ENCODE measurements around the gene SH2D3C. TPM values are rescaled to one million over a fixed set of nuclear protein-coding genes. Genes with fewer than 3 reads are reported as not detected.

SH2D3C gene
- polyA plus RNA-seq, 1 donor from 2014 or later = 14.5 TPM

DNA sequence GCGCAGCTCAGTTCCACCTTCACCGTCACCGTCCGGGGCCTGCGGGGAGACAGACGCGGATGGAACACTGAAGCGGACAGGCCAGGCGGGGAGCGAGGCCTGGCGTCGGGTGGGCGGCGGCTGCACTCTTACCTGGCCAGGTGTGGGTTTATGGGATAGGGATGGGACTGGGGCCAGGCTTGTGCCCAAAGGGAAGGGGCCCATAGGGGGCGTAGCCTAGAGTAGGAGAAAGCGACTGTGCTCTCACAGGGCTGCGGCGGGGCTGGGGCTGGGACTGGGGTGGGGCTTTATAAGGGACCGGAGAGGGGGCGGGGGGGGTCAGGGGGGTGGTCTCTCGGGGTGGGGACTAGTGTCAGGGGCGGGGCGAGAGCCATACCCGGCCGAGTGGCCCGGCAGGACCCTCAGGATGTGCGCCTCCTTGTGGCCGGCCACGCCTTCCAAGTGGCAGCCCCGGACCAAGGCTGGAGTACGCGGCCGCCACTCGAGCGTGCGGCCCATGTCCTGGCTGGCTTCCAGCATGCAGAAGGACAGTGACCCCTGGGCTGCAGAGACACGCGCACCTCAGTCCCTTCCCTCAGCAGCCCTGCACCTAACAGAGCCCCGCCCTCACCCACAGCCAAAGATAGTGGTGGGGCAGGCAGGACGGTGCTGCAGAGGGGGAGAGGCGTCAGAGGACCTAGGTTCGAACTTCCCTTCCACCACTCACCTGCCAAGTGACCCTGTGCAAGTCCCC, 47.0 kb upstream of the SH2D3C start:
- Histone ChIP-seq H3K9ac (ENCODE audit: low read length) (no peak overlapping the region), H3K36me3 (ENCODE audit: insufficient read depth, low read length) (no peaks in the 10 kb centered on the region), H3K9me2 (ENCODE audit: insufficient read depth, low read length) (no peaks in the 10 kb centered on the region), H3K79me2 (replicated peaks; ENCODE audit: insufficient read depth, low read length) (no peaks in the 10 kb centered on the region), H3K4me2 (ENCODE audit: low read length) (no peak overlapping the region), H3K27me3 (ENCODE audit: insufficient read depth, low read depth, low read length) (peaks cover 14% of the 10 kb centered on the region), H2AFZ (ENCODE audit: low read depth, low read length) (no peak overlapping the region), H3K4me3 (ENCODE audit: low read length) (no peak overlapping the region), H3K27ac (ENCODE audit: low read length) (no peak overlapping the region), H3F3A (ENCODE audit: insufficient read depth, low read length, poor library complexity, severe bottlenecking) (no peaks in the 10 kb centered on the region), H4K20me1 (ENCODE audit: insufficient read depth) (no peaks in the 10 kb centered on the region), H3K9me3 (ENCODE audit: low read length) (no peaks in the 10 kb centered on the region)
- TF ChIP-seq TAF1 (IDR thresholded peaks at IDR 0.05; ENCODE audit: low read depth) = no peak
- no peak for TF ChIP-seq SMC3 (conservative IDR thresholded peaks at IDR 0.05; ENCODE audit: poor library complexity)
- TF ChIP-seq REST (IDR thresholded peaks at IDR 0.05; ENCODE audit: borderline replicate concordance) = no peak
- no peak for TF ChIP-seq RAD21 (conservative IDR thresholded peaks at IDR 0.05)
- TF ChIP-seq MXI1 (conservative IDR thresholded peaks at IDR 0.05; ENCODE audit: poor library complexity, severe bottlenecking) = no peak
- TF ChIP-seq POLR2AphosphoS5 (IDR thresholded peaks at IDR 0.05) = no peak
- TF ChIP-seq EZH2 (IDR thresholded peaks at IDR 0.05; ENCODE audit: borderline replicate concordance, insufficient read depth, low read length, poor library complexity, severe bottlenecking) = no peak
- TF ChIP-seq, protein P1, sequence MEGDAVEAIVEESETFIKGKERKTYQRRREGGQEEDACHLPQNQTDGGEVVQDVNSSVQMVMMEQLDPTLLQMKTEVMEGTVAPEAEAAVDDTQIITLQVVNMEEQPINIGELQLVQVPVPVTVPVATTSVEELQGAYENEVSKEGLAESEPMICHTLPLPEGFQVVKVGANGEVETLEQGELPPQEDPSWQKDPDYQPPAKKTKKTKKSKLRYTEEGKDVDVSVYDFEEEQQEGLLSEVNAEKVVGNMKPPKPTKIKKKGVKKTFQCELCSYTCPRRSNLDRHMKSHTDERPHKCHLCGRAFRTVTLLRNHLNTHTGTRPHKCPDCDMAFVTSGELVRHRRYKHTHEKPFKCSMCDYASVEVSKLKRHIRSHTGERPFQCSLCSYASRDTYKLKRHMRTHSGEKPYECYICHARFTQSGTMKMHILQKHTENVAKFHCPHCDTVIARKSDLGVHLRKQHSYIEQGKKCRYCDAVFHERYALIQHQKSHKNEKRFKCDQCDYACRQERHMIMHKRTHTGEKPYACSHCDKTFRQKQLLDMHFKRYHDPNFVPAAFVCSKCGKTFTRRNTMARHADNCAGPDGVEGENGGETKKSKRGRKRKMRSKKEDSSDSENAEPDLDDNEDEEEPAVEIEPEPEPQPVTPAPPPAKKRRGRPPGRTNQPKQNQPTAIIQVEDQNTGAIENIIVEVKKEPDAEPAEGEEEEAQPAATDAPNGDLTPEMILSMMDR (IDR thresholded peaks at IDR 0.05; ENCODE audit: poor library complexity, severe bottlenecking) = no peak
- TF ChIP-seq EP300 (conservative IDR thresholded peaks at IDR 0.05; ENCODE audit: poor library complexity, severe bottlenecking) = no peak

DNA sequence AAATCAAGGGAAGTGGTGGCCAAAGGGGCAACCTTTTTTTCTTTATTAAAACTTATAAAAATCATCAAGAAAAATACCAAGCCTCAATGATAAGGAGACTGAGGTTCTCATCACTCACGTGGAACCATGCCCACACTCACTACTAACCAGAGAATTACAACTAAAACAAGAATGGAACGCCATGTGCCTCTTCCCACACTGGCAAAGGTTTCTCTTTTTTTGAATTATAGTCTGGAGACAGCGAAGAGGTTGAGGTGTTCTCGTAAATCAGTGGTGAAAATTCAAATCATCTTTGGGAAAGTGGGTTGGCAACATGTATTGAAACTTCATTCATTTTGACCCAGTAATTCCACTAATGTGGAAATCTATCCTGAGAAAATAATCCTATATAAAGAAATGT, 43.6 kb upstream of the SH2D3C start:
- Histone ChIP-seq H4K20me1 (ENCODE audit: insufficient read depth) (no peaks in the 10 kb centered on the region), H3K27ac (ENCODE audit: low read length) (no peak overlapping the region), H3K4me3 (ENCODE audit: low read length) (no peak overlapping the region), H3K9me2 (ENCODE audit: insufficient read depth, low read length) (no peaks in the 10 kb centered on the region), H3K36me3 (ENCODE audit: insufficient read depth, low read length) (no peaks in the 10 kb centered on the region), H3K79me2 (replicated peaks; ENCODE audit: insufficient read depth, low read length) (no peaks in the 10 kb centered on the region), H2AFZ (ENCODE audit: low read depth, low read length) (no peak overlapping the region), H3K4me2 (ENCODE audit: low read length) (no peak overlapping the region), H3K27me3 (ENCODE audit: insufficient read depth, low read depth, low read length) (peaks cover 9% of the 10 kb centered on the region), H3K9me3 (ENCODE audit: low read length) (no peaks in the 10 kb centered on the region), H3K9ac (ENCODE audit: low read length) (no peak overlapping the region), H3F3A (ENCODE audit: insufficient read depth, low read length, poor library complexity, severe bottlenecking) (no peaks in the 10 kb centered on the region)
- no peak for TF ChIP-seq REST (IDR thresholded peaks at IDR 0.05; ENCODE audit: borderline replicate concordance)
- no peak for TF ChIP-seq POLR2AphosphoS5 (IDR thresholded peaks at IDR 0.05)
- TF ChIP-seq, protein P1 (IDR thresholded peaks at IDR 0.05; ENCODE audit: poor library complexity, severe bottlenecking) = no peak
- TF ChIP-seq RAD21 (conservative IDR thresholded peaks at IDR 0.05) = no peak
- no peak for TF ChIP-seq TAF1 (IDR thresholded peaks at IDR 0.05; ENCODE audit: low read depth)
- TF ChIP-seq MXI1 (conservative IDR thresholded peaks at IDR 0.05; ENCODE audit: poor library complexity, severe bottlenecking) = no peak
- no peak for TF ChIP-seq SMC3 (conservative IDR thresholded peaks at IDR 0.05; ENCODE audit: poor library complexity)
- no peak for TF ChIP-seq EZH2 (IDR thresholded peaks at IDR 0.05; ENCODE audit: borderline replicate concordance, insufficient read depth, low read length, poor library complexity, severe bottlenecking)
- no peak for TF ChIP-seq EP300 (conservative IDR thresholded peaks at IDR 0.05; ENCODE audit: poor library complexity, severe bottlenecking)
